ENCODE results near the gene ZFYVE21.

- TF ChIP-seq CTCF (conservative IDR thresholded peaks at IDR 0.05) (no peak), EZH2 (IDR thresholded peaks at IDR 0.05; ENCODE audit: low read depth) (no peak)
Measured at GRCh38 chr14:103737432-103738045, 21.9 kb downstream of the ZFYVE21 start.
